Measurements from ENCODE around the gene IPPK. TPM values are rescaled to one million over a fixed set of nuclear protein-coding genes. Genes with fewer than 3 reads are reported as not detected.
A peak's percentile ranks its signal among the peaks of the same experiment; 100 is the strongest.

The IPPK gene
- total and polyA plus RNA-seq, 2 experiments from 2014 or later = 10.7 to 17.8 TPM

DNA sequence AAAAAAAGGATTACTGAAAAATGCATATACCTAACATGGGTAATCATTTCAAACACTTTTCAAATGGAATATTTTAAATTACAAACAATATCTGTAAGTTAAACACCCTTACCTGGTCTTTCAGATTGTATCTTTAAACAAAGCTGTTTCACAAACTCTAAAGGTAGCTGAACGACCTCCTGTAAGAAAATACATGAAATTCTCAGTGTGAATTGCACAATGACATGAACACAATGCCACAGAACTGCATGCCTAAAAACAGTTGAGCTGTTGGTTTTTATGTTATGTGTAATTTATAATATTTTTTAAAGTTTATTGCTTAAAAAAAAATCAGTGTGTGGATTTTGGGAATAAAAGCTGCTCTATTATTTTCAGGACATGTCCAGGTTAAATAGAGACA lies 17.5 kb downstream of the IPPK start:
- Histone ChIP-seq H2AFZ (no peak overlapping the region), H3K27ac (peak overlapping the region; percentile 84), H3K4me3 (no peak overlapping the region), H3K9me3 (ENCODE audit: low read depth) (no peaks in the 10 kb centered on the region), H3K27me3 (replicated peaks; ENCODE audit: insufficient read depth) (no peaks in the 10 kb centered on the region), H3K4me1 (ENCODE audit: insufficient read depth) (peaks cover 39% of the 10 kb centered on the region), H4K20me1 (ENCODE audit: insufficient read depth) (no peaks in the 10 kb centered on the region), H3F3A (ENCODE audit: insufficient read depth) (peaks cover 25% of the 10 kb centered on the region), H3K9ac (no peak overlapping the region), H3K4me2 (ENCODE audit: unreplicated experiment) (no peak overlapping the region), H3K79me2 (ENCODE audit: insufficient read depth) (peaks cover 86% of the 10 kb centered on the region), H3K36me3 (ENCODE audit: low read depth) (peaks cover 5% of the 10 kb centered on the region), H3K9me2 (ENCODE audit: insufficient read depth) (no peaks in the 10 kb centered on the region)
- DNase-seq = no peak
- 36 to 56% methylated on average over 1 of the region's 1 CpG for WGBS, 2 experiments (ENCODE audit: low coverage in 1 of 2, low lambda C conversion rate in 2 of 2, missing lambda C conversion rate in 2 of 2)
- in situ Hi-C loops (cut with MboI) = no loop called here
- TF ChIP-seq EZH2 (IDR thresholded peaks at IDR 0.05; ENCODE audit: insufficient read depth, poor library complexity, severe bottlenecking) (no peak), EZH2phosphoT487 (IDR thresholded peaks at IDR 0.05; ENCODE audit: insufficient read depth, low read depth) (no peak)

DNA sequence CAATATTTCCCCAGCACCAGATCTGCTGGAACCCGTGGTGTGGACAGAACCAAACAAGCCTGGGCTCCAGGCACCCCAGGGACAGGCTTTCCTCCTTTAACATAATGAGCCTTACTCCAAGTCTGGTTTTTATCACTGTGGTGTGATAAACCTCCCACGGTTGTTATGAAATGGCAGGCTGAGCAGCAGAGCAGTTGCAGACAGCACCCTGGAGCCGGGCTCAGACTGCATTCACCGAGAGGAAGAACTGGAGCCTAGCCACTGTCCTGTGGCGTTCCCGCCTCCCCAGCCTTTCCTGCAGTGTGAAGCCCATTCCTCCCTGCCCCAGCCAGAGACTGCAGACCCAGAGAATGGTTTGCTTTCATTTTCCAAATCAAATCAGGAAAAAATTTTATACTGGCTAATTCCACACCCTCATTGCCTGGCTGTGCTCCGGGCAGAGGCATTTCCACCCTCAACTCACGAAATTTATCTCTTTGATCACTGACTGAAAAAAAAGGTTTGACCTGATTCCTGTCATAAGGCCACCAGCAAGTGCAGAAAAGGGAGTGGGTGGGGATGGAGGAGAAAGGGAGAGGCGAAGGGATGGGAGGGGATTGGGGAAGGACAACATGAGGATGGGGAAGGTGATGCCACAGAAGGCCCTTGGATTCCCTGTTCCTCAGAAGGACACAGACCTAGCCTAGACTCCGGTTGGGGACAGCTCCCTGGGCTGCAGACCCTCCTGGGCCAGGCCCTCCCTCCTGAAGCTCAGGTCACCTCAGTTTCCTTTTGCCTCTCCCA lies 18.9 kb downstream of the IPPK start:
- H3K27ac ChIP-seq = peak overlapping the region; percentile 83
- peaks cover 19% of the 10 kb centered on the region for H3K36me3 ChIP-seq (ENCODE audit: low read depth)
- no peaks in the 10 kb centered on the region for H3K27me3 ChIP-seq (replicated peaks; ENCODE audit: insufficient read depth)
- H3F3A ChIP-seq (ENCODE audit: insufficient read depth) = peaks cover 25% of the 10 kb centered on the region
- no peaks in the 10 kb centered on the region for H3K9me3 ChIP-seq (ENCODE audit: low read depth)
- peak; percentile 86 for DNase-seq
- no peaks in the 10 kb centered on the region for H3K9me2 ChIP-seq (ENCODE audit: insufficient read depth)
- peak overlapping the region; percentile 65 for H3K9ac ChIP-seq
- H2AFZ ChIP-seq = 0 out of 2 replicates have a peak overlapping the region, but pooled peaks have one; percentile 53
- H3K4me1 ChIP-seq (ENCODE audit: insufficient read depth) = peaks cover 39% of the 10 kb centered on the region
- H4K20me1 ChIP-seq (ENCODE audit: insufficient read depth) = no peaks in the 10 kb centered on the region
- H3K4me2 ChIP-seq (ENCODE audit: unreplicated experiment) = peak overlapping the region; percentile 54
- peaks cover 86% of the 10 kb centered on the region for H3K79me2 ChIP-seq (ENCODE audit: insufficient read depth)
- WGBS, 2 experiments (ENCODE audit: low coverage in 1 of 2, low lambda C conversion rate in 2 of 2, missing lambda C conversion rate in 2 of 2) = 25 to 29% methylated on average over 10 of the region's 10 CpGs
- in situ Hi-C loops (cut with MboI) = no loop called here
- TF ChIP-seq EZH2 (IDR thresholded peaks at IDR 0.05; ENCODE audit: insufficient read depth, poor library complexity, severe bottlenecking) = no peak
- no peak for TF ChIP-seq EZH2phosphoT487 (IDR thresholded peaks at IDR 0.05; ENCODE audit: insufficient read depth, low read depth)
- peak overlapping the region; percentile 18; the same call in 1 of the 2 replicates for H3K4me3 ChIP-seq

DNA sequence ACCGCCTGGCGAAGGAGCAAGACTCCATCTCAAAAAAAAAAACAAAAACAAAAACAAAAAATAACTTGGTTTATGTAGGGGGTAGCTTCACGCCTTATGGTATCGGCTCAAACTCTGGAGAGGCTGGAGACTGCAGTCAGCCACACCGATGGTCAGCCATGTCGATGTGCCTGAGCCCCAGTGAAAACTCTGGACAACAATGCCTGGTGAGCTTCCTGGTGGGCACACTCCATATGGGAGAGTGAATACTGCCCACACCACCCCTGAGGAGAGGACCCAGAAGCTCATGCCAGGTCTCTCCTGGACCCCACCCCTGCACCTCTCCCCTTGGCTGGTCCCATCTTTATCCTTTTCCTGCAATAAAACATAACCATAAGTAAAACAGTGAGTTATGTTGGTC lies 19.6 kb downstream of the IPPK start:
- TF ChIP-seq EZH2phosphoT487 (IDR thresholded peaks at IDR 0.05; ENCODE audit: insufficient read depth, low read depth) (no peak), EZH2 (IDR thresholded peaks at IDR 0.05; ENCODE audit: insufficient read depth, poor library complexity, severe bottlenecking) (no peak)

DNA sequence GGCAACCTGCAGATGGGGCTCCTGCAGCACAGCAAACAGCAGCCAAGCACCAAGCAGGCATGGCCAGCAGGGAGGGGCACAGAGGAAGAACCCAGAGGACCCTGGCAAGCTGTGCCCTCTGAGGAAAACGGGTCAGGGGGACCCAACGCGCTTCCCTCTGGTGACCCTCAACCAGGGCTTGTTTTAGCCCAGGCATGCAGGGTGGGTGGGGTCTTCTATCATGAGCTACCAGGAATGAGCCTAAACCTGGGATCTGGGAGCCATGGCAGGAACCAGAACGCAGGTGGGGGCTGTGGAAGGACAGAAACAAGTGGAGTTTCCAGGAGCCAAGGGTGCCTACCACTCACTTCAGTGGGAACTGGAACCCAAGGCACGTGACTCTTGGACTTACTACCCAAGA lies 20.9 kb downstream of the IPPK start:
- H3K9ac ChIP-seq = no peak overlapping the region
- H3K27ac ChIP-seq = no peak overlapping the region
- peaks cover 39% of the 10 kb centered on the region for H3K36me3 ChIP-seq (ENCODE audit: low read depth)
- H3K4me1 ChIP-seq (ENCODE audit: insufficient read depth) = peaks cover 23% of the 10 kb centered on the region
- H2AFZ ChIP-seq = no peak overlapping the region
- H3K4me2 ChIP-seq (ENCODE audit: unreplicated experiment) = no peak overlapping the region
- H4K20me1 ChIP-seq (ENCODE audit: insufficient read depth) = no peaks in the 10 kb centered on the region
- peaks cover 19% of the 10 kb centered on the region for H3F3A ChIP-seq (ENCODE audit: insufficient read depth)
- no peak for DNase-seq
- H3K9me2 ChIP-seq (ENCODE audit: insufficient read depth) = no peaks in the 10 kb centered on the region
- 87 to 89% methylated on average over 5 of the region's 5 CpGs for WGBS, 2 experiments (ENCODE audit: low coverage in 1 of 2, low lambda C conversion rate in 2 of 2, missing lambda C conversion rate in 2 of 2)
- H3K79me2 ChIP-seq (ENCODE audit: insufficient read depth) = peaks cover 86% of the 10 kb centered on the region
- H3K9me3 ChIP-seq (ENCODE audit: low read depth) = no peaks in the 10 kb centered on the region
- no peaks in the 10 kb centered on the region for H3K27me3 ChIP-seq (replicated peaks; ENCODE audit: insufficient read depth)
- no peak for TF ChIP-seq EZH2phosphoT487 (IDR thresholded peaks at IDR 0.05; ENCODE audit: insufficient read depth, low read depth)
- TF ChIP-seq EZH2 (IDR thresholded peaks at IDR 0.05; ENCODE audit: insufficient read depth, poor library complexity, severe bottlenecking) = no peak
- no peak overlapping the region for H3K4me3 ChIP-seq
- in situ Hi-C loops (cut with MboI) = loop anchor here (25.0 kb wide), 1 partner anchor 512 kb away; no protein-coding TSS in a partner anchor

More for the DNA sequence above, 19.6 kb downstream of the IPPK start:
- Histone ChIP-seq H3K79me2 (ENCODE audit: insufficient read depth) (peaks cover 86% of the 10 kb centered on the region), H3F3A (ENCODE audit: insufficient read depth) (peaks cover 25% of the 10 kb centered on the region), H3K4me3 (no peak overlapping the region), H4K20me1 (ENCODE audit: insufficient read depth) (no peaks in the 10 kb centered on the region), H2AFZ (no peak overlapping the region), H3K9me3 (ENCODE audit: low read depth) (no peaks in the 10 kb centered on the region), H3K27ac (peak overlapping the region; percentile 83), H3K4me2 (ENCODE audit: unreplicated experiment) (peak overlapping the region; percentile 54), H3K36me3 (ENCODE audit: low read depth) (peaks cover 27% of the 10 kb centered on the region), H3K9me2 (ENCODE audit: insufficient read depth) (no peaks in the 10 kb centered on the region), H3K4me1 (ENCODE audit: insufficient read depth) (peaks cover 36% of the 10 kb centered on the region), H3K27me3 (replicated peaks; ENCODE audit: insufficient read depth) (no peaks in the 10 kb centered on the region), H3K9ac (peak overlapping the region; percentile 65)
- whole genome bisulfite sequencing, 2 experiments (ENCODE audit: low coverage in 1 of 2, low lambda C conversion rate in 2 of 2, missing lambda C conversion rate in 2 of 2) = 98 to 100% methylated on average over 6 of the region's 6 CpGs
- in situ Hi-C loops (cut with MboI) = no loop called here
- no peak for DNase-seq

All from GM23248 (cell line).